ENCODE measurements around the gene MICAL3.

Gene MICAL3

GRCh38 chr22:17782621-17783020 lies 241.7 kb downstream of the MICAL3 start:
- TF ChIP-seq CTCF (IDR thresholded peaks at IDR 0.05; ENCODE audit: low read depth, low read length, missing control alignments), result no peak
- DNase-seq, result no peak
- no peak overlapping the region for H3K4me3 ChIP-seq (ENCODE audit: low read depth, low read length)
- no peak overlapping the region for H3K27ac ChIP-seq
- in situ Hi-C loops (cut with HindIII; ENCODE audit: low pct_ligation_motif_present, low sequenced_read_pairs), result no loop called here
- no peaks in the 10 kb centered on the region for H3K36me3 ChIP-seq (replicated peaks)
- H3K27me3 ChIP-seq (replicated peaks), result no peaks in the 10 kb centered on the region

DNA sequence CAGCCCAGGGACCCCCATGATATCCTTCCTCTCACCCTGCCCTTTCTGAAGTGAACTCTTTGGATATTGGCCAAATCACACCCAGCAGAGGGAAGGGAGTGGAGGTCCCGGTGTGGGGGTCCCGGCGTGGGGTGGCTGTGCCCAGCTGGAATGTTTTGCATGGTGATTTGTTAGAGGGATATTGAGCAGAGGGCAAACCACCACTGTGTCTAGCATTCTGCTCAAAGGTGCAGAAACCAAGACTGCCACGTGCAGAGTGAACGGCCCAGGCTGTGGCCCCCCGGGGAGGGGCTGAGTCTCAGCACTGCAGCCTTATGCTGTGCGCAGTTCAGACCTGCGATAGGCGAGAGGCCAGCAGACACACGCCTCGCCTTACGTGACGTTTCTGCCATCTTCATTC lies 242.2 kb downstream of the MICAL3 start:
- in situ Hi-C loops (cut with HindIII; ENCODE audit: low pct_ligation_motif_present, low sequenced_read_pairs), result no loop called here
- H3K36me3 ChIP-seq (replicated peaks), result no peaks in the 10 kb centered on the region
- peak overlapping the region; percentile 28 for H3K27ac ChIP-seq
- DNase-seq, result no peak
- TF ChIP-seq CTCF (IDR thresholded peaks at IDR 0.05; ENCODE audit: low read depth, low read length, missing control alignments), result no peak
- H3K4me3 ChIP-seq (ENCODE audit: low read depth, low read length), result no peak overlapping the region
- H3K27me3 ChIP-seq (replicated peaks), result no peaks in the 10 kb centered on the region

GRCh38 chr22:17781319-17782031 lies 242.9 kb downstream of the MICAL3 start:
- H3K4me3 ChIP-seq (ENCODE audit: low read depth, low read length), result no peak overlapping the region
- H3K27me3 ChIP-seq (replicated peaks), result no peaks in the 10 kb centered on the region
- H3K36me3 ChIP-seq (replicated peaks), result no peaks in the 10 kb centered on the region
- no peak for TF ChIP-seq CTCF (IDR thresholded peaks at IDR 0.05; ENCODE audit: low read depth, low read length, missing control alignments)
- peak; percentile 81 for DNase-seq
- H3K27ac ChIP-seq, result peak overlapping the region; percentile 28
- in situ Hi-C loops (cut with HindIII; ENCODE audit: low pct_ligation_motif_present, low sequenced_read_pairs), result no loop called here

DNA sequence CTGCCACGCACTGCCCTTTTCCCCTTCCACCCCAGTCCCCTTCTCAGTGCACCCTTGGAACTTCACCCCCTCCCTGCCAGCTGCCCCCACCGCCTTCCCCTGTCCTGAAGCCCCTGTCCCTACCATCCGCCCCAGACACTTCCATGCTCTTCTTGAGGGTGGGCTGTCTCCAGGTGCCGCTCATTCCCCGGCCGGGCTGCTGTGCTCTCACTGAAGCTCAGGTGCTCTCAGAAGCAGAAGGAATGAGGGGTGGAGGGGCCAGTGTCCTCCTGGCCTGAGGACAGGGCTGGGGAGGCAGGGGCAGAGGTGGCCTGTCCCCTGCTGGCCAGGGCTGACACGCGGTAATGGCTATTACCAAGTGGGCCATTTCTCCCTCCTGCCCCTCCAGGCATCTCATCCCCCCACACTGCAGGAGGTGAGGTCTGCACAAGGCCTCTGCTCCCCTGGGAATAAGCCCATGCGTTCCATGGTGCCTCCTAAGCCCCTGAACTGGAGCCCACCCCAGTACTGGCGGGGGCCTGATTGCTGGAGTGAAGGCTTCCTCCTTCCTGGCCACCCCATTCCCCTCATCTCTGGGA lies 243.5 kb downstream of the MICAL3 start:
- H3K27me3 ChIP-seq (replicated peaks), result no peaks in the 10 kb centered on the region
- H3K36me3 ChIP-seq (replicated peaks), result no peaks in the 10 kb centered on the region
- in situ Hi-C loops (cut with HindIII; ENCODE audit: low pct_ligation_motif_present, low sequenced_read_pairs), result no loop called here
- no peak for DNase-seq
- H3K4me3 ChIP-seq (ENCODE audit: low read depth, low read length), result no peak overlapping the region
- H3K27ac ChIP-seq, result no peak overlapping the region
- no peak for TF ChIP-seq CTCF (IDR thresholded peaks at IDR 0.05; ENCODE audit: low read depth, low read length, missing control alignments)

DNA sequence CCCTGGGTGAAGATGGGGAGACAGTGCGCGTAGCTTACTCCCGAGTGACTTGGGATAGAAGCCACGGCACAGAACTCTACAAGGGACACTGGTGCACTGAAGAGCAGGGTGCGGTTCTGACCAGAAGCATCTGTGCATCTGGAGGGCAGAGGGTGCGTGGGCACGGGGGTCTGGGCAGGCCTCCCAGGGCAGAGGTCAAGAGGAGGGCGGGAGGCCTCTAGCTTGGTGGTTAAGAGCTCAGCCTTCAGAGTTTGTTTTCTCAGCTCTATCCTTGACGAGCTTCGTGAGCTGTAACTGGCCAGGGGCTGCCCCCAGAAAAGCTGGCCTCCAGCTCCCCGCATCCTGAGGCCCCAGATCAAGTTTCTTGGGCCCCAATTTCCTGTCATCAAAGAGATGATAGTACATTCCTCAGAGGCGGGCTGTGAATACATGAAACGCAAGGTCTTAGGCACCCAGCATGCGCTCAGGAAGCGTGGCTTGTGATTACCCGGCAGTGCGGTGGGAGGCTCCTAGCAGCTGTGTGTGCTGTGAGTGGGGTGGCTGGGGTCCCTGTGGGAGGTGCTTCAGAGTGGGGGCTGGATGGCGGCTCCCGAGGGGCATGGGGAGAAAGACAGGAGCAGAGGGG lies 244.1 kb downstream of the MICAL3 start:
- H3K4me3 ChIP-seq (ENCODE audit: low read depth, low read length), result no peak overlapping the region
- H3K36me3 ChIP-seq (replicated peaks), result no peaks in the 10 kb centered on the region
- no peak for DNase-seq
- H3K27ac ChIP-seq, result no peak overlapping the region
- in situ Hi-C loops (cut with HindIII; ENCODE audit: low pct_ligation_motif_present, low sequenced_read_pairs), result no loop called here
- no peak for TF ChIP-seq CTCF (IDR thresholded peaks at IDR 0.05; ENCODE audit: low read depth, low read length, missing control alignments)
- H3K27me3 ChIP-seq (replicated peaks), result no peaks in the 10 kb centered on the region
